ENCODE measurements around the gene RGS6. TPM values are rescaled to one million over a fixed set of nuclear protein-coding genes. Genes with fewer than 3 reads are reported as not detected.

RGS6 gene
- total and polyA plus RNA-seq, 2 donors (not counting 1 experiment from before 2014, with no cell fraction given): not detected

- DNase-seq (ENCODE audit: low read depth in 2 of 2): no peak
- no peak for TF ChIP-seq EZH2 (IDR thresholded peaks at IDR 0.05; ENCODE audit: low read length, missing control alignments)
- TF ChIP-seq CTCF (conservative IDR thresholded peaks at IDR 0.05 in 1 of 2, IDR thresholded peaks at IDR 0.05 in 1 of 2; ENCODE audit: low read depth in 1 of 2, low read length in 2 of 2): no peak
- H4K20me1 ChIP-seq (ENCODE audit: control insufficient read depth, extremely low read depth, insufficient read depth, low read length): no peaks in the 10 kb centered on the region
Observed at GRCh38 chr14:72124171-72124570, 191.9 kb downstream of the RGS6 start.

GRCh38 chr14:72126091-72126490 is 193.9 kb downstream of the RGS6 start:
- DNase-seq (ENCODE audit: low read depth in 2 of 2): no peak
- H3K27me3 ChIP-seq (ENCODE audit: control insufficient read depth, insufficient read depth, low read length): no peaks in the 10 kb centered on the region
- H3K27ac ChIP-seq (ENCODE audit: insufficient read depth, low read length): no peak overlapping the region
- H3K4me2 ChIP-seq (ENCODE audit: extremely low read depth, insufficient read depth, low read length): no peak overlapping the region
- no peaks in the 10 kb centered on the region for H3K4me1 ChIP-seq (ENCODE audit: control insufficient read depth, extremely low read depth, insufficient read depth, low read length)
- no peak overlapping the region for H3K4me3 ChIP-seq (replicated peaks in 1 of 4; ENCODE audit: control extremely low read depth in 1 of 4, insufficient read depth in 1 of 4, low read depth in 3 of 4, low read length in 4 of 4)
- H2AFZ ChIP-seq (ENCODE audit: low read length): no peak overlapping the region
- H3K9ac ChIP-seq (ENCODE audit: insufficient read depth, low read length): no peak overlapping the region
- H4K20me1 ChIP-seq (ENCODE audit: control insufficient read depth, extremely low read depth, insufficient read depth, low read length): no peaks in the 10 kb centered on the region
- H3K79me2 ChIP-seq (ENCODE audit: control insufficient read depth, insufficient read depth, low read length): no peaks in the 10 kb centered on the region
- H3K36me3 ChIP-seq (ENCODE audit: control insufficient read depth, insufficient read depth, low read length): no peaks in the 10 kb centered on the region
- H3K9me3 ChIP-seq (ENCODE audit: control insufficient read depth, insufficient read depth, low read depth, low read length): no peaks in the 10 kb centered on the region
- TF ChIP-seq CTCF (conservative IDR thresholded peaks at IDR 0.05 in 1 of 2, IDR thresholded peaks at IDR 0.05 in 1 of 2; ENCODE audit: low read depth in 1 of 2, low read length in 2 of 2) (no peak), EZH2 (IDR thresholded peaks at IDR 0.05; ENCODE audit: low read length, missing control alignments) (no peak)

More at GRCh38 chr14:72124171-72124570, 191.9 kb downstream of the RGS6 start:
- Histone ChIP-seq H3K4me1 (ENCODE audit: control insufficient read depth, extremely low read depth, insufficient read depth, low read length) (no peaks in the 10 kb centered on the region), H3K27ac (ENCODE audit: insufficient read depth, low read length) (no peak overlapping the region), H3K27me3 (ENCODE audit: control insufficient read depth, insufficient read depth, low read length) (no peaks in the 10 kb centered on the region), H3K9ac (ENCODE audit: insufficient read depth, low read length) (no peak overlapping the region), H3K4me2 (ENCODE audit: extremely low read depth, insufficient read depth, low read length) (no peak overlapping the region), H3K36me3 (ENCODE audit: control insufficient read depth, insufficient read depth, low read length) (no peaks in the 10 kb centered on the region), H3K4me3 (replicated peaks in 1 of 4; ENCODE audit: control extremely low read depth in 1 of 4, insufficient read depth in 1 of 4, low read depth in 3 of 4, low read length in 4 of 4) (no peak overlapping the region), H2AFZ (ENCODE audit: low read length) (no peak overlapping the region), H3K9me3 (ENCODE audit: control insufficient read depth, insufficient read depth, low read depth, low read length) (no peaks in the 10 kb centered on the region), H3K79me2 (ENCODE audit: control insufficient read depth, insufficient read depth, low read length) (no peaks in the 10 kb centered on the region)

GRCh38 chr14:72126561-72126960 is 194.3 kb downstream of the RGS6 start:
- H2AFZ ChIP-seq (ENCODE audit: low read length): no peak overlapping the region
- no peaks in the 10 kb centered on the region for H3K27me3 ChIP-seq (ENCODE audit: control insufficient read depth, insufficient read depth, low read length)
- H3K4me3 ChIP-seq (replicated peaks in 1 of 4; ENCODE audit: control extremely low read depth in 1 of 4, insufficient read depth in 1 of 4, low read depth in 3 of 4, low read length in 4 of 4): no peak overlapping the region
- H3K9me3 ChIP-seq (ENCODE audit: control insufficient read depth, insufficient read depth, low read depth, low read length): no peaks in the 10 kb centered on the region
- no peak overlapping the region for H3K9ac ChIP-seq (ENCODE audit: insufficient read depth, low read length)
- H3K4me2 ChIP-seq (ENCODE audit: extremely low read depth, insufficient read depth, low read length): no peak overlapping the region
- no peaks in the 10 kb centered on the region for H4K20me1 ChIP-seq (ENCODE audit: control insufficient read depth, extremely low read depth, insufficient read depth, low read length)
- no peak overlapping the region for H3K27ac ChIP-seq (ENCODE audit: insufficient read depth, low read length)
- H3K4me1 ChIP-seq (ENCODE audit: control insufficient read depth, extremely low read depth, insufficient read depth, low read length): no peaks in the 10 kb centered on the region
- no peak for DNase-seq (ENCODE audit: low read depth in 2 of 2)
- no peaks in the 10 kb centered on the region for H3K36me3 ChIP-seq (ENCODE audit: control insufficient read depth, insufficient read depth, low read length)
- TF ChIP-seq CTCF (conservative IDR thresholded peaks at IDR 0.05 in 1 of 2, IDR thresholded peaks at IDR 0.05 in 1 of 2; ENCODE audit: low read depth in 1 of 2, low read length in 2 of 2) (no peak), EZH2 (IDR thresholded peaks at IDR 0.05; ENCODE audit: low read length, missing control alignments) (no peak)
- no peaks in the 10 kb centered on the region for H3K79me2 ChIP-seq (ENCODE audit: control insufficient read depth, insufficient read depth, low read length)

Measured in fibroblast of lung (primary cell).